Stimulated activated CD8-positive, alpha-beta memory T cell treated with anti-CD3 and anti-CD28 coated beads, Interleukin-7, amount 100 ng/mL, for 1 hour (primary cell): Measurements from ENCODE around the gene PPP2R5C.

ENCODE experiments used
- DNase-seq, 2 donors: peaks; one replicate each; pipeline ENCODE4 v3.0.0-alpha.2; 2020; ENCODE audit warnings: low read depth in 2 of 2

Gene PPP2R5C

DNA sequence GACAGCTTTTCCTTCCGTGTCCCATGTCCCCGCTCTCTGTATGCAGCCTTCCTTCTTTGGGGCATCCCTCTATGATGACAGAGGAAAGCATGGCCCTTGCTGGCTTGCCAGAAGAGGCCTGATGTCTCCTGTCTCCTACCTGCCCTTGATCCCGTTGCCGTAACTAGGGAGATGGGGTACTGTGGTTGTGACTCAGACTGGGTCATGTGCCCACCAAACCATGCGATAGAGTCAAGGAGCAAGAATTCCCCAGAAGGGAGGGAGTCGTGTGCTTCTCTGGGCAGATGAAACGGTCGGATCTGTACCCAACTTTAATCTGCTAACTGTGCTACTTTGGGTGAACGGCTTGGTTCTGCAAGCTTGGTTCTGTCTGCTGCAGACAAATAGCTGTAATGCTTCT, 103.8 kb downstream of the PPP2R5C start:
- DNase-seq, result no peak

DNA sequence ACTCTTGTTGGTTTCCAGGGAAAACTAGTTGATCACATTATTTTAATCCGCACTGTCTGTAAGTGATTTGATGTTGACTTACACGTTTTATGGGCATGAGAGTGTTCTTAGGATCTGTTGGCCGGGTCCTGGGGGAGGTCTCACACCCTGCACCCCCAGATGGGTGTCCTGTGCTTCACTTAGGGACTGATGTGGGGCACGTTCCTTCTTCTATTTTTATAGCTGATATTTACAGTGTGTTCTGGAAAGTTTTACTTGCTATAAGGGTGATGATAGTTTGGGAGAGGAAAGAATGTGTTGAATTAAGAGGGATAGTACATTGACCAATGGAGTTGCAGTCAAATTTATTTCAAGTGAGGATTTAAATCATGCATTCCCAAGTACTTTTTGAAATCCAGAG, 106.3 kb downstream of the PPP2R5C start:
- no peak for DNase-seq

DNA sequence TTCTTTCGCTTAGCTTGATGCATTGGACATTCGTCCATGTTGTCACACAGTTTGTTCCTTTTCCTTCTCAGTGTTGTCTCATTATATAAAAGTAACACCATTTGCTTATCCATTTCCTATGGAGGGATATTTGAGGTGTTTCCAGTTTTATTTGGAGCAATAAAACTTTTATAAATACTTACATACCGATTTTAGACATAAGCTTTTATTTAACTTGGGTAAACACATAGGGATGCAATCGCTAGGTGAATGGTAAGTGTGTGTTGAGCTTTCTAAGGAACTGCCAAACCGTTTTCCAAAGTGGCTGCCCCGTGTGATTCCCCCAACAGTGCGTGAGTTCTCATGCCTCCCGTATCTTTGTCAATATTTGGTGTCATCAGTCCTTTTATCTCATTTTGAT, 107.7 kb downstream of the PPP2R5C start:
- no peak for DNase-seq

DNA sequence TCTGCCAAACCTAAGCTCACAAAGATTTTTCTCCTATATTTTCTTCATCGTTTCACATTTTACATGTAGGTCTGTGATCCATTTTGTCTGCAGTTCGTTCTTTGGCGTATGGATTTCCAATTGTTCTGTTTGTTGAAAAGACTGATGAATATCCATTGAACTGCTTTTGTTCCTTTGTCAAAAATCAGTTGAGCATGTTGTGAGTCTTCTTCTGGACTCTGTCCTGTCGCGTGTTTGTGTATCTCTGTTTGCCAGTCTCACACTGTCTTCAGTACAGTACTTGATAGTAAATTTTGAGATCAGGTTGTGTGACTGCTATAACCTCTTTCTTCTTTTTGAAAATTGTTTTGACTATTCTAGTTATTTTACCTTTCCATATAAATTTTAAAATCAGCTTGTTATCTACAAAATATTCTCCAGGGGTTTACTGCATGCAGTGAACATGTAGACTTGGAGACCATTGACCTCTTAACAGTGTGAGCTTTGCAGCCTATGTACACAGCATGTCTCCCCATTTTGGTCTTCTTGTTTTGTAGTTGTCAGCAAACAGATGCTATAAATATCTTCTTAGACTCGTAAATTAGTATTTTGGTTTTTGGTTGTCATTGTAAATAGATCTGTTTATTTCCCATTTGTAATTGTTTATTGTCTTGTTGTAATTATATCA, 108.9 kb downstream of the PPP2R5C start:
- DNase-seq, result no peak

DNA sequence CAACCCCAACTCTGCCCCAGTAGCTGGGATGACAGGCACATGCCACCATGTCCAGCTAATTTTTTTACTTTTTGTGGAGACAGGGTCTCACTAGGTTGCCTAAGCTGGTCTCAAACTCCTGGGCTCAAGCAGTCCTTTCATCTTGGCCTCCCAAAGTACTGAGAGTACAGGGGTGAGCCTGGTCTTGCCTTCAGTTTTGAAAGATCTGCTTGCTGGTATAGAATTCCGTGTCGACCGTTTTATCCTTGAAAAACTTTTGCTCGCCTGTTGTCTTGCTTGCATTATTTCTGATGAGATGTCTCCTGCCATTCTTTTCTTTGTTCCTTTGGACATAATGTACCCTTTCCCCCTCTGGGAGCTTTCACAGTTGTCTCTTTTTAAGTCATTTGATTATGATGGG, 110.8 kb downstream of the PPP2R5C start:
- DNase-seq, result no peak

DNA sequence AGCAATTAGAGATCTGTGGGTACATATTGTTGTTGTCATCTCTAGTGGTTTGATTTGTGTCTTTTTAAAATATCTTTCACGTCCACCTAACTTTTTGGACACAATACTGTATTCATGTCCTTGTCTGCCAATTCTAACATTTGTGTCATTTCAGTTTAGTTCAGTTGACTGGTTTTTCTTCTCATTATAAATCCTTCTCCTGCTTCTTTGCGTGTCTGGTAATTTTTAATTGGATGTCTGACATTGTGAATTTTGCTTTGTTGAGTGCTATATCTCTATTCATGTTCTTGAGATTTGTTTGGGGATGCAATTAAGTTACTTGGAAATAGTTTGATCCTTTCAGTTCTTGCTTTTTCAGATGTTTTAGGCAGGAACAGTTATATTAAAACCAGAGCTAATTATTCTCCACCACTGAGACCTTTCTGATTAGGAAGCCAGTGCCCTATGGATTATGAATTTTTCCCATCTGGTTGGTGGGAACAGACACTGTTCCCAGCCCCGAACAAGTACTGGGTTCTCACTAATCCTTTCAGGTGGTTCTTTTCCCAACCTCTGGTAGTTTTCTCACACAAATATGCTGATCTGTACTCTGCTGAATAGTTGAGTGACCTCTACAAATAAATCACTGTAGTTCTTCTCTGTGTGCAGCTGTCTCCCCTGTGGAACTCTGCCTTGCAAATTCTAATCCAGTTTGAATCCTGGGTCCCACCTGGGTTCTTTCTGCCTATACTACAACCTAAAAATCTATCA, 111.7 kb downstream of the PPP2R5C start:
- no peak for DNase-seq

DNA sequence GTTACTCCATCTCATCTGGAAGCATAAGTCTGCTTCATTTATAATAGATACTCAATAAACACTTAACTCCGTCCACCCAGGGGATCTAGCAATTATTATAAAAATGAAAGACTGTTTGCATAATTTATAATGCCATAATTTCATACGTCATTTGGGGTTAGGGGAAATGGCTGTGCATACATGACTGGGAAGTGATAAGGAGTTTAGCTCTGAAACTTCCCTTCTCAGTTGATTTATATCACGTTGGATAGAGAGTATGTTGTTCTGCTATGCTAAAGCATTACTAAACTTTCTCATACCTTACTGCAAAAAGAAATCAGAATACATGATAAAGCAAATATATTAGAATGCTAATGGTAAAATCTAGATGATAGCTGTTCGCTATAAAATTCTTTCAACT, 112.5 kb downstream of the PPP2R5C start:
- DNase-seq, result no peak

DNA sequence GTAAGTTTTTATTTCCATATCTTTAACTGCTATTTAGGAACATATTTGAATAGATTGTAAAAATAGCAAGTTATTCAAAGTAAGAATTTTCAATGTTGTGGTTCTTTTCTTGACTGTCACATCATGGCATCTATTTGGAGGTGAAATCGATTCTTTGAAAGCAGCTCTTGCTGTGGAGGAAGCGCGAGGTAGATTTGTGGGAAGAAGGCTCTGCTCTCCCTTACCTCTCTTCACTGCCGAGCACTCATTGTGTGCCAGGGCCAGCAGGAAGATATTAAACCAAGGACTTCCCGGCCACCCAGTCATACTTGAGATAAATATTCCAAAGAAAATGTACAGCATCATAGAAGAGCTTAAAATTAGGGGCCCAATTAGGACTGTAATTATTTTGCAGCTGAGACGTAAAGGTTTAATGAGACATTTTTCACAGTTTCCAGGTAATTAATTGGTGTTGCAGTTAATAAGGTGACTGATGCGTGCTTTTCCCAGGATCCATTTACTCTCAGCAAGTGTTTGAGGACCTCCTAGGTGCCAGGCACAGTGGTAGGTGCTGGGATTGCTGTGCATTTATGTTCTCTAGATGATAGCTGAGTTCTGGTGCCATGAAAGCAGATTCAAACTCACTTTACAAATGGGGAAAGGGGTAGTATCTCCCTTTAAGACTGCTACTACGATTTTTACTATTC, 113.7 kb downstream of the PPP2R5C start:
- no peak for DNase-seq

DNA sequence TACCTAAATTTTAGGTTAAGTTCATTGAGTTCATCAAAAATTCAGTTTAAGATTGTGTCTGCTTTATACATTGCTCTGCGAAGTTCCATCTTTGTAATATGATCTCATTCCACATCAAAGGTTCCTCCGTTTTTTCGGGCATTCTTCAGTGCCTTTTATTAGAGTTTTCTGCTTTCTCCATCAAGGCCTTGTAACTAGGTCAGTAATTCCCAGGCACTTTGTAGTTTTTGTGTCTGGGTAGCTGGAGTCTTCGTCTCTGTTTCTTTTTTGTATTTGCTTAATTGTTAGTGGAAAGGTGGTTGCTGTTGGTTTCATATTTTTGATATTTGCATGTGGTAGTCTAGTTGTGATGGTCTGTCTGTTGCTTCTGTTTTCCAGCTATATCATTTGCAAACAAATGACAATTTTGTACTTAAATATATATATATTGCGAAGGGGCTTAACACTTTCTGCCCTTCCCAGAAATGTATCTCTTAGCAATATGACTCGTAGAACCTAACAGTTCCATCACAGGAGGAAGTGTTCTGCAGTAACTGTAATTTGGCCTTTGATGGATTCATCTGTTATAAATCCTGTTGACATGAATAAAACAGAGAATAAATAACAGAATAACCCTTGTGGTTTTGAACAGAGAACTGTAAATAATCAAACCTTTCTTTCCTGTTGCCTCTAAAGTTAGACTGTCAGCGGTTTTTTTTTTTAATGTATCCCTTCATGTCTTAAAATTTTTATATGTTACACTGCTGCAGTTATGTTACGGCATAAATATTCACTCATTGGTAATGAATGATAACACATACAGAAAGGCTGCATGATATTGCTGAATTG, 114.4 kb downstream of the PPP2R5C start:
- DNase-seq, result no peak

DNA sequence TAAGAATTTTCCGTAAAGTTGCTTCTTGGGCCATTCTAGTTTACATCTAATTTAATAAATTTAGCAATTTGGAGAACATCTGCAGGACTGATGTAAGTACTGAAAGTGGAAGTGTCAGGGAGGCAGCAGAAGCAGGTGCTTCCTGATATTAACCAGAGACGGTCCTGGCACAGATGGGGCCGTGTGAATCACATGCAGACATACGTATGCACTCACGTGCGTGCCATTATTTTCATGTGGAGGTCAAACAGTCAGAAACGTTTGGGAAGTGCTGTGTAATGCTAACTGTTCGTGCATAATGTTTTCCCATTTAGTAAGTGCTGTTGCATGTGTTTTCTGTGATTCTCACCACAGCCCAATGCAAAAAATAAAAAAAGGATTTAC, 115.0 kb downstream of the PPP2R5C start:
- peak; percentile 27 to 41 for DNase-seq

DNA sequence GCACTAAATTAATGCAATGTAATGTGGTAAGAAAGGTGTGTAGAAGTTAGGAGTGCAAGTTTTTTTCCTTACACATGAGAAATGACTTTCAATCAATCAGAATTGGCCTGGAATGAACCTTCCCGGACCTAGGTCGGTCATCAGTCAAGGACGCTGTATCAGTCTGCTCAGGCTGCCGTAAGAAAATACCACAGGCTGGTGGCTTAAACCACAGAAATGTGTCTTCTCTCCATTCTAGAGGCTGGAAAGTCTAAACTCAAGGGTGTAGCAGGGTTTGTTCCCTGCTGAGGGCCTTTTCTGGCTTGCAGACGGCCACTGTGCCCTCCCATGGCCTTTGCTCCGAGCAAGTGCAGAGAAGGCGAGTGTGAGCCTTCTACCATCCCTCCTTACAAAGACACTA, 116.3 kb downstream of the PPP2R5C start:
- DNase-seq, result no peak

DNA sequence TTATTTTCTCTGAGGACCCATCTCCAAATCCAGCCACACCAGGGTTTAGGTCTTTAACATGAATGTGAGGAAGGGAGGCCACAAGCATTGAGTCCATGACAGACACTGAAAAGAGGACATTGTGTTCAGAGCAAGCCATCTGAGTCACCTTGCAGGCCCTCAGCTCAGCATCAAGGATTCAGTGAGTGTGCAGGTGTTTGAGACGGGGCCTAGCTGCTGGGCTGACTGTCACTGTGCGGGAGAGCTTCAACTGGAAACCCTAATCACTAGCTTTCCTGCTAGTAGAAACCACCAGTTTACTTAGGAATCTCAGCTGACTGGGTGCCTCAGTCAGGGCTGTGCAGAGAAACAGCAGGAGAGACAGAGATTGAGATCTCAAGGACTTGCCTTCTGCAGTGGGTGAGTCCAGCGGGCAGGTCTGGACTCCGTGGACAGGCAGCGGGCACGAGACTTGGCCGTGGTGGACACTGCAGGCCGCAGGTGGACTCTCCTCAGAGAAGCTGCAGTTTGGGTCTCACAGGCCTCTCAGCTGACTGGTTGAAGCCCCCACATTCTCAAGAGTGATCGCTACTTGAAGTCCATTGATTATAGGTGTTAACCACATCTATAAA, 116.8 kb downstream of the PPP2R5C start:
- no peak for DNase-seq

DNA sequence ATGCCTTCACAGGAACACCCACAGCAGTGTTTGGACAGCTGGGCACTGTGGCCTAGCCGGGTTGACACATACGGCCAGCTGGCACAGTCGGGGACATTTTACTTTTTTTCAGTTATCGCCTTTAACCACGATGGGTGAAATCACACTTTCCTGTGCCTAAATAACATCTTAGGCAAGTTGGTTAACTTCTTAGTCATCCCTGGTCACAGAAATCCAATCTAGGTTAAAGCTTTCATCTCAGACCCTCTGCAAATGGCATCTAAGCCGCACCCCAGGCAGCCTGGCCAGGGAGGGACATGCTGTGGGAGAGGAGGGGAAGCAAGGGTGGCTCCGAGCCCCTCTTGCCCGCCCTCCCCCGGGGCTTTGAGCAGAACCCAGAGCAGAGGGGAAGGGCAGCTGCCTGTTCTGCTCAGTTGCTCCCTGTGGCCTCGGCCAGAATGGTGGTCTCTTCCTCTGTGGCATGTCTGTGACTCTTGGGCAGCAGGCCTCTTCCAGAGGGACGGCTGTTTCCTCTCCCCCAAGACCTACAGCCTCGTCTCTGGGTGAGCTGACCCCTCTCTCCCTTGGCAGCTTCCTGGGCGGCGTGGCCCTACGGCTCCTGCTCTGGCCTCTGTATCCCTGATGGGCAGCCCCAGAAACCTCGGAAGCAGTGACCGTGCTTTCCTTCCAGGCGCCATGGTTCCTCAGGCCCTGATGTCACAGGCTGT, 117.5 kb downstream of the PPP2R5C start:
- no peak for DNase-seq

DNA sequence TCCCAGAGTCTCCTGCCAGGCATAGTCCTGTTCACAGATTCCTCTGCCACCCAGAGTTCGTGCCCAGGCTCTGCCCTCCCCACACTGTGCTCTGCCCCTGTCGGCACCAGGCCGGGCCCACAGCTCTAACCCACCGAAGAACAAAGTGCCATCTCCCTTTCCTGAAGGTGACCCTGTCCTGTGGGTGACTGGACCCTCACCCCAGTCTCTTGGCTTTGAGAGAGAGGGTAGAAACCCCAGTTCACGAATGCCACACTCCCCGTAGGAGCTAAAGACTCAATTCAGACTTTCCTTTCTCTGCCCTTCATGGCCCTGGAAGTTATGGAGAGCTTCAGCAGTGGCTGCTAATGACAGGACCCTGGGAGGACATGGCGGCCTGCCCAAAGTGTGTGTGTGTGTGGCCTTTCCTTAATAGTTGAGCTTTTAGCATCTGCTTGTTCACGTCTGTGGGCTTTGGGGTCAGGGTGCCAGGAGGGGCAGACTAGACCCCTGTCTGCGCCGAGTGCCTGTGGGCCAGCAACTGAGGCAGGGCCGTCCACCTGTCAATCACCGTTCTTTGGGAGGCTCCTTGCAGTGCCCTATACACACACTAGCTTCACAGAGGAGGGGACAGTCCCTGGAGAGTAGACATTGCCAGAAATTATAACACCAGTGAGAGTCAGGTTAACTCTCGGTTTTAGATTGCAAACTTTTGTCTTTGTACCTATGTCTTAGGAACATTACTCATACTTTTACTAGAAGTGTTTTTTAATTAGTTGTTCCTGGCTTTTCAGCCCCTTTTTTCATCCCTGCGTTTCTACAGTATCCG, 118.2 kb downstream of the PPP2R5C start:
- DNase-seq, result no peak

DNA sequence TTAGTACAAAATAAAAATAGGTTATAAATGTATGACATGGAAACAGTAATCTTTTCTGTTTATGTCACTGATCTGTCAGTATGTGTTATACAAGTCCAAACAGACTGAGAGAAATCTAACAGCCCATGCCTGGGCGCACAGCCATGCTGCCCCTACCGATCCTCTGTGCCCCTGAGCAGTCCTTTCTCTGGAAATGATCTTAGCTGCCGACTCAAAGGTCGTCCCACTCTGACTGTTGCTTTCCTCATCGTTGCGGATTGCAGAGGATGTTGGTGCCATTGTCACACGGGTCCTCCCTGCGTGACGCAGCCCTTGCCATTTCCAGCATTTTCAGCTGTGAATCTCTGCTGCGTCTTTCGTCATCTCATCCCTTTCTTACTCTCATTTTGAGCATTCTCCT, 119.9 kb downstream of the PPP2R5C start:
- no peak for DNase-seq

DNA sequence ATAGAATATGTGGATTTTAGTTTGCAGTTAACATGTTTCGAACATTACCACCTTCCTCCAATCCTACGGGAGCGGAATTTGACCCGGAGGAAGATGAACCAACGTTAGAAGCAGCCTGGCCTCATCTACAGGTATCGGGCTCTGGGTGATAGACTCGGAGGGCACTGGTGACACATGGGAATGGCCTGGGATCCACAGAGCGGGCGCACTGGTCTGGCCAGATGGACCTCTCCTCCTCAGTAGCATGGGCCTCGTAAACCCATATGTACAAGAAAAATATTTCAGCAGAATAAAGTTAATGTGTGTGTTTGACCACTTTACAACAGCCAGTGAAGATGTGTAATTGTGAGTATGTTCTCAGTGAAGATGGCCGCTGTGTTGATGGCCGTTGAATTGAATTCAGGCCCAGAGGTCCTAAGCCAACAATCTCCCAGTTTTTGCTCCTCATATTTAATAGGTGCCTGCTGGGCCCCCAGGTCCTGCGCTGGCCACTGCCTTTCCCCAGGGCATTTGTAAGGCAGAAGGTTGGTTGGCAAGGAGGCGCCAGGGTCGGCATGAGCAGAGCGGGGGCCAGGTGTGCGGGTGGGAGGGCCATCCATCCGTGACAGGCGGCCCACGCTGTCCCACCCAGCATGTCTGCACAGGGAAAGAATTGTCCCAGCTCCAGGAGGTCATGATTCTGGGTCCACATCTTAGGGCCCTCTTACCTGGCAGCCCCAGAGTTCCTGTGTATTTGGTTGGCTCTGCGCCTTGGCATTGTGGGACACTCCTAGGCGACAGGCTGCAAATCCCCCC, 120.8 kb downstream of the PPP2R5C start:
- no peak for DNase-seq

DNA sequence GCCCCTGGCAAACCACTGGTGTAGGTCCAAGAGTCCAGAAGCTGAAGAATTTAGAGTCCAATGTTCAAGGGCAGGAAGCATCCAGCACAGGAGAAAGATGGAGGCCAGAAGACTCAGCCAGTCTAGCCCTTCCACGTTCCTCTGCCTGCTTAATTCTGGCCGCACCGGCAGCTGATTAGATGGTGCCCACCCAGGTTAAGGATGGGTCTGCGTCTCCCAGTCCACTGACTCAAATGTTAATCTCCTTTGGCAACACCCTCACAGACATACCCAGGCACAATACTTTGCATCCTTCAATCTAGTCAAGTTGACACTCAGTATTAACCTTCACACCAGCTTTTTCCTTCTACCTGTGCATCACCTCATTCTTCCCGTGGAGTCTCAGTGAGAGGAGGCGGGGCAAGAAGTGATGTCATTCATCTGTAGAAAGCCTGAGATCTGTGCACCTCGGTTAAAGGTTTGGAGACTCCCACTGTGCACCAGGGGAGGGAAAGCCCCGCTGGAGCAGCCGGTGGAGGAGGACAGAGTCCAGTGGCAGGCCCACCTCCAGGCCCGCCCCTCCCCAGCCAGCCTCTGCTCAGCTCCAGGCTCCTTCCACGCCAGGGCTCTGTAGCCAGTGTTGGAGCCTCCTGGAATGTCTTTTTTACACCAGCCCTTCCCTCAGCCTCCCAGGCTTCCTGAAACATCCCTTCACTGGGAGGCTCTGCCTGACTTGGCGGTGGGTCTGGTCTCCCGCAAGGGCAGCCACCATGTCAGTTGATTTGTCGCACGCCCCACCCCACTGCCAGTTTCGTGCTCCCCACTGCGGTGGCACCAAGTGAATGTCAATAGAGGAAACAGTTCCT, 122.8 kb downstream of the PPP2R5C start:
- no peak for DNase-seq

DNA sequence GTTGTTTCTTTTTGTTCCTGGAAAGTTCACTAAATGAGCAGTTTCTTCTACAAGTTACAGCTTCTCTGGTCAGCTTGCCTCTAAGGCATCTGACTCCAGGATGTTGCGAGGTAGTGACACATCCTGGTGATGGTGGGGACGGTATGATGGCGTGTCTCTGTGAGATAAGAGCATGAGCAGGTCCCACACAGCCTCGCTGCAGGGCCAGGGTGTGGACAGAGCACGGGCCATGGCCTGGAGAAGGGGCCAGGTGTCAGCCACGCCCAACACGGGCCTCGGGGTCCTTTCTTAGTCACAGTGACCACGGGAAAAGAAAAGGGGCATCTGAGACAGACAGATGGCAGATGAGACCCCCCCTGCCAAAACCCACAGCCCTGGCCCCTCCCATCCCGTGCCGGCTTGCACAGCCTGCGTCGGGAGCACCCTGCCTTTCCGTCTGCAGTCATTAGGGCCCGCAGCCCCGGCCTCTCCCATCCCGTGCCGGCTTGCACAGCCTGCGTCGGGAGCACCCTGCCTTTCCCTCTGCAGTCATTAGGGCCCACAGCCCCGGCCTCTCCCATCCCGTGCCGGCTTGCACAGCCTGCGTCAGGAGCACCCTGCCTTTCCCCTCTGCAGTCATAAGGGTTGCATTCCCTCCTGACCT, 123.5 kb downstream of the PPP2R5C start:
- DNase-seq, result no peak
